Activated T-cell treated with anti-CD3 and anti-CD28 coated beads for 4 hours (primary cell): ENCODE results near the gene WNT7B.
A peak's percentile ranks its signal among the peaks of the same experiment; 100 is the strongest.

Experiments used
- DNase-seq: peaks from one replicate; pipeline ENCODE4 v3.0.0-alpha.2; 2020

The WNT7B gene

GRCh38 chr22:45994491-45995404 lies 17.8 kb upstream of the WNT7B start:
- peak; percentile 83 for DNase-seq

- no peak for DNase-seq
Measured at GRCh38 chr22:45993841-45994240, 16.9 kb upstream of the WNT7B start.

GRCh38 chr22:45993143-45993692 lies 16.3 kb upstream of the WNT7B start:
- DNase-seq = no peak

- DNase-seq = no peak
Measured at GRCh38 chr22:45992737-45993136, 15.8 kb upstream of the WNT7B start.

GRCh38 chr22:45991098-45991497 lies 14.1 kb upstream of the WNT7B start:
- DNase-seq = no peak

GRCh38 chr22:45987136-45987861 lies 10.3 kb upstream of the WNT7B start:
- DNase-seq = no peak

GRCh38 chr22:45984316-45984916 lies 7.5 kb upstream of the WNT7B start:
- DNase-seq = no peak

- no peak for DNase-seq
Measured at GRCh38 chr22:45983797-45984196, 6.8 kb upstream of the WNT7B start.

- DNase-seq = no peak
Measured at GRCh38 chr22:45980761-45981160, 3.8 kb upstream of the WNT7B start.

- DNase-seq = no peak
Measured at GRCh38 chr22:45980268-45980570, 3.3 kb upstream of the WNT7B start.

GRCh38 chr22:45978275-45978713 lies 1.3 kb upstream of the WNT7B start:
- no peak for DNase-seq

- DNase-seq = no peak
Measured at GRCh38 chr22:45977551-45978274, 751 bp upstream of the WNT7B start.

- DNase-seq = no peak
Measured at GRCh38 chr22:45976254-45977002, 534 bp downstream of the WNT7B start.

- DNase-seq = no peak
Measured at GRCh38 chr22:45975164-45976161, 1.5 kb downstream of the WNT7B start.

- no peak for DNase-seq
Measured at GRCh38 chr22:45974498-45974897, 2.5 kb downstream of the WNT7B start.

- no peak for DNase-seq
Measured at GRCh38 chr22:45972889-45973253, 4.1 kb downstream of the WNT7B start.

- DNase-seq = no peak
Measured at GRCh38 chr22:45972091-45972888, 4.7 kb downstream of the WNT7B start.

GRCh38 chr22:45971408-45972028 lies 5.4 kb downstream of the WNT7B start:
- no peak for DNase-seq

GRCh38 chr22:45970705-45971407 lies 6.1 kb downstream of the WNT7B start:
- DNase-seq = no peak
